SK-N-SH (cell line): Measurements from ENCODE around the gene DAPK3. TPM values are rescaled to one million over a fixed set of nuclear protein-coding genes. Genes with fewer than 3 reads are reported as not detected.

ENCODE experiments used
- CTCF ChIA-PET: fragments of 300-600, 350-600 bp; formaldehyde crosslinking; extraction: SDS; loops from one replicate; lab custom pipeline; 2021; lab: Yijun Ruan, JAX
- POLR2A ChIA-PET: fragments of 350-600 bp; sonication (Branson Sonifier 250); formaldehyde crosslinking; extraction: SDS; loops from one replicate; lab custom pipeline; 2020; ENCODE audit warnings: antibody characterized with exemption, inconsistent platforms; lab: Yijun Ruan, JAX
- DNase-seq: peaks from one replicate; pipeline ENCODE4 v3.0.0; 2012
- H2AFZ ChIP-seq: fragments of 200-600 bp; sonication (generic); 2 replicates; pipeline ENCODE4 v1.8.1; 2016; ENCODE audit warnings: antibody characterized with exemption, mild to moderate bottlenecking, low read depth
- H3F3A ChIP-seq: fragments of 200-600 bp; sonication (generic); replicated peaks from 2 replicates; pipeline ENCODE3; 2016; ENCODE audit warnings: antibody characterized with exemption, mild to moderate bottlenecking; ENCODE audit not compliant: insufficient read depth
- H3K27ac ChIP-seq, 2 experiments: fragments of 200-500 bp in 1 of 2; fragments of 200-600 bp in 1 of 2; sonication (Bioruptor generic) in 1 of 2; sonication (generic), shearing (Covaris generic) in 1 of 2; 2 replicates each; pipeline versions ENCODE4 v1.5.1 to v1.6.1; 2014 to 2016; ENCODE audit warnings: low read depth in 2 of 2, inconsistent platforms in 1 of 2, low read length in 1 of 2, mild to moderate bottlenecking in 1 of 2, mixed read lengths in 1 of 2
- H3K27me3 ChIP-seq: fragments of 200-600 bp; sonication (generic), shearing (Covaris generic); 2 replicates; pipeline ENCODE4 v1.6.1; 2016; ENCODE audit warnings: mixed run types; ENCODE audit not compliant: insufficient read depth
- H3K36me3 ChIP-seq, 2 experiments: fragments of 200-500 bp in 1 of 2; fragments of 200-600 bp in 1 of 2; sonication (Bioruptor generic) in 1 of 2; sonication (generic) in 1 of 2; replicated peaks in 1 of 2; 2 replicates each; pipeline versions ENCODE3 to v1.5.1; 2014 to 2016; ENCODE audit warnings: low read length in 1 of 2, mild to moderate bottlenecking in 1 of 2; ENCODE audit not compliant: insufficient read depth in 2 of 2, control insufficient read depth in 1 of 2
- H3K4me1 ChIP-seq, 2 experiments: fragments of 200-500 bp in 1 of 2; fragments of 200-600 bp in 1 of 2; sonication (Bioruptor generic) in 1 of 2; sonication (generic), shearing (Covaris generic) in 1 of 2; 2 replicates each; pipeline versions ENCODE4 v1.5.1 to v1.6.1; 2014 to 2016; ENCODE audit warnings: low read depth in 1 of 2, low read length in 1 of 2, mixed run types in 1 of 2; ENCODE audit not compliant: insufficient read depth in 2 of 2, control insufficient read depth in 1 of 2
- H3K4me2 ChIP-seq: fragments of 200-600 bp; sonication (generic), shearing (Covaris generic); 2 replicates; pipeline ENCODE4 v1.6.1; 2017; ENCODE audit warnings: mixed run types
- H3K4me3 ChIP-seq, 2 experiments: fragments of 200-500 bp in 1 of 2; fragments of 200-600 bp in 1 of 2; sonication (Bioruptor generic) in 1 of 2; sonication (generic), shearing (Covaris generic) in 1 of 2; 2 replicates each; pipeline versions ENCODE4 v1.5.1 to v1.8.1; 2014 to 2016; ENCODE audit warnings: low read depth in 2 of 2, inconsistent platforms in 1 of 2, low read length in 1 of 2, mild to moderate bottlenecking in 1 of 2, mixed read lengths in 1 of 2, moderate library complexity in 1 of 2
- H3K79me2 ChIP-seq: fragments of 200-600 bp; sonication (generic); 2 replicates; pipeline ENCODE4 v1.8.1; 2017; ENCODE audit warnings: mild to moderate bottlenecking; ENCODE audit not compliant: insufficient read depth
- H3K9ac ChIP-seq: fragments of 200-600 bp; sonication (generic); 2 replicates; pipeline ENCODE4 v1.6.1; 2017; ENCODE audit warnings: mixed run types
- H3K9me2 ChIP-seq: fragments of 200-600 bp; sonication (generic); 2 replicates; pipeline ENCODE4 v1.6.1; 2017; ENCODE audit warnings: mixed run types
- H3K9me3 ChIP-seq: fragments of 200-600 bp; sonication (generic); 2 replicates; pipeline ENCODE4 v1.6.1; 2017; ENCODE audit warnings: mixed run types, mild to moderate bottlenecking, moderate library complexity
- H4K20me1 ChIP-seq: fragments of 200-600 bp; sonication (generic); 2 replicates; pipeline ENCODE4 v1.6.1; 2017; ENCODE audit warnings: mild to moderate bottlenecking, mixed run types; ENCODE audit not compliant: insufficient read depth
- ELF1 ChIP-seq: IDR thresholded peaks from 2 replicates; pipeline ENCODE4 v1.4.0; 2012
- EP300 ChIP-seq, 2 experiments: IDR thresholded peaks; 2 replicates each; pipeline versions ENCODE4 v1.4.0 to v1.6.1; 2012; ENCODE audit warnings: borderline replicate concordance in 1 of 2, low read depth in 1 of 2, low read length in 1 of 2
- FOXM1 ChIP-seq: IDR thresholded peaks from 2 replicates; pipeline ENCODE4 v1.4.0; 2012; ENCODE audit warnings: low read depth, mild to moderate bottlenecking
- NRF1 ChIP-seq: IDR thresholded peaks from 2 replicates; pipeline ENCODE4 v1.6.1; 2012; ENCODE audit warnings: low read depth, mild to moderate bottlenecking, low read length
- POLR2AphosphoS5 ChIP-seq: IDR thresholded peaks from 2 replicates; pipeline ENCODE4 v1.6.1; 2012; ENCODE audit warnings: low read depth, low read length
- RCOR1 ChIP-seq: fragments of 150-350 bp; IDR thresholded peaks from 2 replicates; pipeline ENCODE4 v1.6.1; 2017; ENCODE audit warnings: antibody characterized with exemption, low read length
- RFX5 ChIP-seq: IDR thresholded peaks from 2 replicates; pipeline ENCODE4 v1.6.1; 2012; ENCODE audit warnings: mild to moderate bottlenecking, improper control_type of control experiment, low read length
- TAF1 ChIP-seq: IDR thresholded peaks from 2 replicates; pipeline ENCODE4 v1.6.1; 2012; ENCODE audit warnings: low read depth, mild to moderate bottlenecking, low read length, moderate library complexity, borderline replicate concordance
- TEAD4 ChIP-seq: IDR thresholded peaks from 2 replicates; pipeline ENCODE4 v1.4.0; 2012; ENCODE audit warnings: mild to moderate bottlenecking, borderline replicate concordance; ENCODE audit not compliant: insufficient read depth
- YY1 ChIP-seq: IDR thresholded peaks from 2 replicates; pipeline ENCODE4 v1.4.0; 2012; ENCODE audit warnings: low read depth, mild to moderate bottlenecking
- WGBS: methylation state at CpG from one replicate; pipeline ENCODE4 v1.1.6; 2017; ENCODE audit warnings: low lambda C conversion rate; 5-methylcytosine and 5-hydroxymethylcytosine counted together
- polyA plus RNA-seq, 3 experiments: library from polyadenylated mRNA; depleted of rRNA; stranded (reverse); fragments of >200 nt; gene quantifications; 2 replicates each; pipeline ENCODE4 v1.2.3, GENCODE V29; 2012
- TF ChIP-seq, protein P1 (sequence below): IDR thresholded peaks from 2 replicates; pipeline ENCODE4 v1.4.0; 2012; ENCODE audit warnings: low read depth
- TF ChIP-seq, protein P2 (sequence below): IDR thresholded peaks from 2 replicates; pipeline ENCODE4 v1.6.1; 2012; ENCODE audit warnings: mild to moderate bottlenecking, low read depth, low read length, moderate library complexity
- TF ChIP-seq, protein P3 (sequence below): fragments of 150-350 bp; IDR thresholded peaks from 2 replicates; pipeline ENCODE4 v1.6.1; 2017; ENCODE audit warnings: antibody characterized with exemption, low read length, low read depth, borderline replicate concordance

Gene DAPK3
- polyA plus RNA-seq, 1 of the 3 experiments (the other 2 are of a cell fraction) = 142 TPM

DNA sequence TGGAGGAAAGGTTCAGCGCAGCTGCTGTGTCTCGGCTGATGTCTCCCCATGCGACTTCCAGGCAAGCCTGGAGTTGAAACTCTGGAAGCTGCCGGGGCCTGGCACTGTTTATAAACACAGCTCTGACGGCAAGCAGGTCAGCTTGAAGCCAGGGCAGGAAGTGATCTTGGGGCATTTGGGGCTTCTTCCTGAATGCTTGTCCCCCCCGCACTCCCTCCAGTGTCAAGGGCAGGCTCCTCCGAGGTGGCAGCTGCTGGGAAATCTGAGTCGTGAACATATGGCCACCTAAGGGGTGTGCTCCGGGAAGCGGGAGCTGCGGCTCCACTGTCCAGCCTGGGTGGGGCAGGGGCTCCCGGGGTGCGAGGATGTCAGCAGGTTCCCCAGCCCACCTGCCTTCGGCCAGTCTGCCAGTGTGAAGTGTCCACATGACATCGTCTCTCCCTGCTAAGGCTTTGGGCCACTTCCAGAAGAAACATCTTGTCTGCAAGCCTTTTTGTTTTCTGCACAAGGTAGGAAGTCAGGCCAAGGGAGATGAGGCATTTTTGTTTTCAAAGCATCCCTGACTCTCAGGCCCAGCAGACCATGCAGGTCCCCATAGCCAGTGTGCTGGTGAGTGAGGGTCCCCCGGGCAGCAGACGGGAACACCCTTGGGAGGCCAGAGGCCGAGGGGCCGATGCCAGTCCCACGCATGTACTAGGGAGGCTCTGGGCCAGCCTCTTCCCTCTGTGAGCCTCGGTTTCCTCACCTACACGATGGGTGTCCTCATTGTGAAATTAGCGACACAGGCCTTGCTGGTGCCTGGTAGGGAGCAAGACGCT lies 39.3 kb upstream of the DAPK3 start:
- POLR2A ChIA-PET = no interaction called here
- Histone ChIP-seq H3F3A (no peaks in the 10 kb centered on the region), H3K9me2 (no peaks in the 10 kb centered on the region), H3K36me3 (peaks cover 0 to 33% of the 10 kb centered on the region in 2 experiments), H3K9me3 (no peaks in the 10 kb centered on the region), H2AFZ (no peak overlapping the region), H3K4me2 (0 out of 2 replicates have a peak overlapping the region, but pooled peaks have one; percentile 96), H3K27ac (no peak overlapping the region), H3K4me1 (peaks cover 12 to 35% of the 10 kb centered on the region in 2 experiments; a peak in 3 of 4 replicates), H3K27me3 (no peaks in the 10 kb centered on the region), H3K4me3 (no peak overlapping the region), H3K79me2 (peaks cover 71% of the 10 kb centered on the region), H3K9ac (no peak overlapping the region), H4K20me1 (peaks cover 65% of the 10 kb centered on the region)
- TF ChIP-seq, protein P1, sequence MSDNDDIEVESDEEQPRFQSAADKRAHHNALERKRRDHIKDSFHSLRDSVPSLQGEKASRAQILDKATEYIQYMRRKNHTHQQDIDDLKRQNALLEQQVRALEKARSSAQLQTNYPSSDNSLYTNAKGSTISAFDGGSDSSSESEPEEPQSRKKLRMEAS = no peak
- TF ChIP-seq RCOR1 (no peak), RFX5 (no peak), TEAD4 (no peak), EP300 (IDR thresholded peaks at IDR 0.05; ENCODE audit: borderline replicate concordance in 1 of 2, low read depth in 1 of 2, low read length in 1 of 2) (no peak), FOXM1 (no peak), YY1 (no peak), TAF1 (no peak), ELF1 (no peak), NRF1 (no peak), POLR2AphosphoS5 (no peak)
- TF ChIP-seq, protein P2, sequence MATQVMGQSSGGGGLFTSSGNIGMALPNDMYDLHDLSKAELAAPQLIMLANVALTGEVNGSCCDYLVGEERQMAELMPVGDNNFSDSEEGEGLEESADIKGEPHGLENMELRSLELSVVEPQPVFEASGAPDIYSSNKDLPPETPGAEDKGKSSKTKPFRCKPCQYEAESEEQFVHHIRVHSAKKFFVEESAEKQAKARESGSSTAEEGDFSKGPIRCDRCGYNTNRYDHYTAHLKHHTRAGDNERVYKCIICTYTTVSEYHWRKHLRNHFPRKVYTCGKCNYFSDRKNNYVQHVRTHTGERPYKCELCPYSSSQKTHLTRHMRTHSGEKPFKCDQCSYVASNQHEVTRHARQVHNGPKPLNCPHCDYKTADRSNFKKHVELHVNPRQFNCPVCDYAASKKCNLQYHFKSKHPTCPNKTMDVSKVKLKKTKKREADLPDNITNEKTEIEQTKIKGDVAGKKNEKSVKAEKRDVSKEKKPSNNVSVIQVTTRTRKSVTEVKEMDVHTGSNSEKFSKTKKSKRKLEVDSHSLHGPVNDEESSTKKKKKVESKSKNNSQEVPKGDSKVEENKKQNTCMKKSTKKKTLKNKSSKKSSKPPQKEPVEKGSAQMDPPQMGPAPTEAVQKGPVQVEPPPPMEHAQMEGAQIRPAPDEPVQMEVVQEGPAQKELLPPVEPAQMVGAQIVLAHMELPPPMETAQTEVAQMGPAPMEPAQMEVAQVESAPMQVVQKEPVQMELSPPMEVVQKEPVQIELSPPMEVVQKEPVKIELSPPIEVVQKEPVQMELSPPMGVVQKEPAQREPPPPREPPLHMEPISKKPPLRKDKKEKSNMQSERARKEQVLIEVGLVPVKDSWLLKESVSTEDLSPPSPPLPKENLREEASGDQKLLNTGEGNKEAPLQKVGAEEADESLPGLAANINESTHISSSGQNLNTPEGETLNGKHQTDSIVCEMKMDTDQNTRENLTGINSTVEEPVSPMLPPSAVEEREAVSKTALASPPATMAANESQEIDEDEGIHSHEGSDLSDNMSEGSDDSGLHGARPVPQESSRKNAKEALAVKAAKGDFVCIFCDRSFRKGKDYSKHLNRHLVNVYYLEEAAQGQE = no peak
- TF ChIP-seq, protein P3, sequence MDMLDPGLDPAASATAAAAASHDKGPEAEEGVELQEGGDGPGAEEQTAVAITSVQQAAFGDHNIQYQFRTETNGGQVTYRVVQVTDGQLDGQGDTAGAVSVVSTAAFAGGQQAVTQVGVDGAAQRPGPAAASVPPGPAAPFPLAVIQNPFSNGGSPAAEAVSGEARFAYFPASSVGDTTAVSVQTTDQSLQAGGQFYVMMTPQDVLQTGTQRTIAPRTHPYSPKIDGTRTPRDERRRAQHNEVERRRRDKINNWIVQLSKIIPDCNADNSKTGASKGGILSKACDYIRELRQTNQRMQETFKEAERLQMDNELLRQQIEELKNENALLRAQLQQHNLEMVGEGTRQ = no peak
- CTCF ChIA-PET = interaction anchor here (5.8 kb wide), 1 partner anchor 22 kb away, joined by 38 read pairs; no protein-coding TSS in a partner anchor
- 81% methylated on average over 8 of the region's 24 CpGs for WGBS
- DNase-seq = peak; percentile 6
